Measurements from ENCODE around the gene GRWD1.

The GRWD1 gene

GRCh38 chr19:48442116-48443035 is 3.4 kb upstream of the GRWD1 start:
- TF ChIP-seq CTCF (IDR thresholded peaks at IDR 0.05; ENCODE audit: control extremely low read depth, extremely low read depth, low read depth, missing control alignments): no peak
- ChIA-PET CTCF (interaction anchor here (1.7 kb wide), 1 partner anchor 12 kb away, joined by 7 read pairs; no protein-coding TSS in a partner anchor), POLR2A (interaction anchor here (0.6 kb wide), 1 partner anchor 125 kb away, joined by 6 read pairs; no protein-coding TSS in a partner anchor)
- DNase-seq (ENCODE audit: extremely low spot score): no peak

- ChIA-PET POLR2A (no interaction called here), CTCF (no interaction called here)
- no peak for DNase-seq (ENCODE audit: extremely low spot score)
- TF ChIP-seq CTCF (IDR thresholded peaks at IDR 0.05; ENCODE audit: control extremely low read depth, extremely low read depth, low read depth, missing control alignments): no peak
These were observed 2.5 kb upstream of the GRWD1 start for GRCh38 chr19:48443256-48443655.

GRCh38 chr19:48443731-48444128 is 2.1 kb upstream of the GRWD1 start:
- no peak for DNase-seq (ENCODE audit: extremely low spot score)
- ChIA-PET POLR2A (no interaction called here), CTCF (no interaction called here)
- no peak for TF ChIP-seq CTCF (IDR thresholded peaks at IDR 0.05; ENCODE audit: control extremely low read depth, extremely low read depth, low read depth, missing control alignments)

- POLR2A ChIA-PET: no interaction called here
- TF ChIP-seq CTCF (IDR thresholded peaks at IDR 0.05; ENCODE audit: control extremely low read depth, extremely low read depth, low read depth, missing control alignments): no peak
- CTCF ChIA-PET: interaction anchor here (1.2 kb wide), 3 partner anchors 13 to 53 kb away, joined by 3 read pairs; no protein-coding TSS in a partner anchor
- DNase-seq (ENCODE audit: extremely low spot score): no peak
These were observed 1.5 kb upstream of the GRWD1 start for GRCh38 chr19:48444129-48444935.

GRCh38 chr19:48444936-48445200 is 915 bp upstream of the GRWD1 start:
- no peak for DNase-seq (ENCODE audit: extremely low spot score)
- CTCF ChIA-PET: interaction anchor here (1.2 kb wide), 3 partner anchors 14 to 53 kb away, joined by 3 read pairs; no protein-coding TSS in a partner anchor

More at GRCh38 chr19:48444936-48445200, 915 bp upstream of the GRWD1 start:
- POLR2A ChIA-PET: no interaction called here
- TF ChIP-seq CTCF (IDR thresholded peaks at IDR 0.05; ENCODE audit: control extremely low read depth, extremely low read depth, low read depth, missing control alignments): no peak

Measured in GM10248 (cell line).